ENCODE measurements around the gene ADAT3. TPM values are rescaled to one million over a fixed set of nuclear protein-coding genes. Genes with fewer than 3 reads are reported as not detected.
A peak's percentile ranks its signal among the peaks of the same experiment; 100 is the strongest.
"Not testable (repeated sequence)": the region's sequence is repeated elsewhere in the genome, so short reads cannot be mapped to it uniquely, and the experiment has no call there.

The ADAT3 gene
- polyA plus RNA-seq, 1 donor from 2014 or later = 7.4 TPM

- Mint-ChIP-seq H3K4me1 (peaks cover 20 to 24% (median 22%) of the 10 kb centered on the region in 3 donors), H3K27ac (peak overlapping the region; percentile 90 to 98 (median 97)), H3K27me3 (no peaks in the 10 kb centered on the region), H3K9me3 (no peaks in the 10 kb centered on the region), H3K4me3 (peak overlapping the region; percentile 96 to 99 (median 98)), H3K36me3 (no peaks in the 10 kb centered on the region)
These were observed 20.4 kb upstream of the ADAT3 start for GRCh38 chr19:1884719-1885334.

- Mint-ChIP-seq H3K4me3 (peak within 1 kb of the TSS; percentile 96 to 99 (median 98)), H3K4me1 (peaks cover 20 to 26% (median 22%) of the 10 kb centered on the region in 3 donors), H3K27ac (peak within 1 kb of the TSS; percentile 90 to 98 (median 97))
- H3K27me3 Mint-ChIP-seq, H3K36me3 Mint-ChIP-seq, H3K9me3 Mint-ChIP-seq: not testable (repeated sequence)
These were observed 19.6 kb upstream of the ADAT3 start, which contains the start of gene ABHD17A for GRCh38 chr19:1885398-1886119. Gene ABHD17A, minus strand, starts transcription at chr19:1885496. Its CDS starts 3,930 bp downstream, at chr19:1881566.

- Mint-ChIP-seq H3K4me3 (peak overlapping the region in 2 of 4 donors; percentile 45 to 68), H3K27ac (peak overlapping the region in 1 of 3 donors; percentile 39), H3K4me1 (peaks cover 20 to 26% (median 22%) of the 10 kb centered on the region in 3 donors)
- not testable (repeated sequence) for H3K36me3 Mint-ChIP-seq, H3K9me3 Mint-ChIP-seq, H3K27me3 Mint-ChIP-seq
These were observed 18.8 kb upstream of the ADAT3 start for GRCh38 chr19:1886360-1886759.

- no peak overlapping the region for H3K4me3 Mint-ChIP-seq
- peaks cover 12 to 14% (median 14%) of the 10 kb centered on the region in 3 donors for H3K4me1 Mint-ChIP-seq
- H3K36me3 Mint-ChIP-seq = no peaks in the 10 kb centered on the region
- no peak overlapping the region for H3K27ac Mint-ChIP-seq
- no peaks in the 10 kb centered on the region for H3K9me3 Mint-ChIP-seq
- no peaks in the 10 kb centered on the region for H3K27me3 Mint-ChIP-seq
These were observed 16.8 kb upstream of the ADAT3 start for GRCh38 chr19:1888385-1888784.

GRCh38 chr19:1889907-1890306 is 15.3 kb upstream of the ADAT3 start:
- no peaks in the 10 kb centered on the region for H3K36me3 Mint-ChIP-seq
- no peaks in the 10 kb centered on the region for H3K9me3 Mint-ChIP-seq
- H3K4me3 Mint-ChIP-seq = no peak overlapping the region
- H3K27me3 Mint-ChIP-seq = no peaks in the 10 kb centered on the region
- H3K4me1 Mint-ChIP-seq = peaks cover 0 to 10% (median 5%) of the 10 kb centered on the region in 3 donors
- H3K27ac Mint-ChIP-seq = peak overlapping the region in 1 of 3 donors; percentile 78

DNA sequence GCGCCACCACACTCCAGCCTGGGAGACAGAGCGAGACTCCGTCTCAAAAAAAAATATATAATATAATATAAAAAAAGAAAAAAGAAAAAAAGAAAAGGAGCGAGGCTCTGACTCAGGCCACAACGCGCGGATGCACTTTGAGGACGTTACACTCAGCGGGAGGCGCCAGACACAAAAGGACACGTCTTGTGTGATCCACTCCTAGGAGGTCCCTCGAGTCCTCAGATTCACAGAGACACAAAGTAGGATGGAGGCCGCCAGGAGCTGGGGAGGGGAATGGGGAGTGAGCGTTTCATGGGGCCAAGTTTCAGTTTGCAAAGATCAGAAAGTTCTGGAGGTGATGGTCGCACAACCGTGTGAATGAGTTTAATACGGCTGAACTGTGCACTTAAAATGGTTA is 11.4 kb upstream of the ADAT3 start:
- H3K27me3 Mint-ChIP-seq = no peaks in the 10 kb centered on the region
- H3K9me3 Mint-ChIP-seq = no peaks in the 10 kb centered on the region
- no peak overlapping the region for H3K27ac Mint-ChIP-seq
- H3K36me3 Mint-ChIP-seq = no peaks in the 10 kb centered on the region
- H3K4me3 Mint-ChIP-seq = no peak overlapping the region
- peaks cover 12 to 23% (median 17%) of the 10 kb centered on the region in 3 donors for H3K4me1 Mint-ChIP-seq

GRCh38 chr19:1896508-1896907 is 8.7 kb upstream of the ADAT3 start:
- Mint-ChIP-seq H3K36me3 (no peaks in the 10 kb centered on the region), H3K9me3 (no peaks in the 10 kb centered on the region), H3K27ac (peak overlapping the region; percentile 98 to 99 (median 99)), H3K4me1 (peaks cover 15 to 26% (median 15%) of the 10 kb centered on the region in 3 donors), H3K4me3 (peak overlapping the region; percentile 84 to 96 (median 92)), H3K27me3 (no peaks in the 10 kb centered on the region)

- peak overlapping the region in 1 of 4 donors; percentile 45 for H3K4me3 Mint-ChIP-seq
- peaks cover 26 to 36% (median 31%) of the 10 kb centered on the region in 3 donors for H3K4me1 Mint-ChIP-seq
- no peaks in the 10 kb centered on the region for H3K27me3 Mint-ChIP-seq
- no peaks in the 10 kb centered on the region for H3K36me3 Mint-ChIP-seq
- peak overlapping the region in 1 of 3 donors; percentile 98 for H3K27ac Mint-ChIP-seq
- H3K9me3 Mint-ChIP-seq = no peaks in the 10 kb centered on the region
These were observed 3.2 kb upstream of the ADAT3 start for GRCh38 chr19:1901940-1902404.

GRCh38 chr19:1902923-1903322 is 2.3 kb upstream of the ADAT3 start:
- Mint-ChIP-seq H3K4me3 (peak overlapping the region in 3 of 4 donors; percentile 84 to 91 (median 87)), H3K9me3 (no peaks in the 10 kb centered on the region), H3K4me1 (peaks cover 23 to 30% (median 23%) of the 10 kb centered on the region in 3 donors), H3K27ac (peak overlapping the region; percentile 95 to 98 (median 98)), H3K36me3 (no peaks in the 10 kb centered on the region), H3K27me3 (no peaks in the 10 kb centered on the region)

- Mint-ChIP-seq H3K4me1 (peaks cover 22 to 27% (median 26%) of the 10 kb centered on the region in 3 donors), H3K4me3 (peak overlapping the region; percentile 84 to 92 (median 90)), H3K36me3 (no peaks in the 10 kb centered on the region), H3K9me3 (no peaks in the 10 kb centered on the region), H3K27ac (peak overlapping the region; percentile 95 to 98 (median 98)), H3K27me3 (no peaks in the 10 kb centered on the region)
These were observed 414 bp upstream of the ADAT3 start for GRCh38 chr19:1904860-1905109.

DNA sequence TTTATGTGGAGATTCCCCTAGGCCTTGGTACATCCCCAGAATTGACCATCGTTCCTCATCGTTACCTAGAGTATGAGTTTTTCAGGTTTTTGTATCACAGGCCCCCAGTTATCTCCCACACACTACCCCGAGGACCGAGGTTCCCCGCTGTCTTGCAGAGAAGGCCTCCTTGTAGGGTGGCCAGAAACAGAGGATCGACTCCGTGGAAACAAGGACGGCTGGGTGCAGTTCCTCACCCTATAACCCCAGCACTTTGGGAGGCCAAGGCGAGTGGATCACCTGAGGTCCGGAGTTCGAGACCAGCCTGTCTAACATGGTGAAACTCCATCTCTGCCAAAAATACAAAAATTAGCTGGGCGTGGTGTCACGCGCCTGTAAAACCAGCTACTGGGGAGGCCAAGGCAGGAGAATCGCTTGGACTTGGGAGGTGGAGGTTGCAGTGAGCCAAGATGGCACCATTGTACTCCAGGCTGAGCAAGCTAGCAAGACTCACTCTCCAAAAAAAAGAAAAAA is 720 bp downstream of the ADAT3 start:
- Mint-ChIP-seq H3K4me1 (peaks cover 25 to 32% (median 30%) of the 10 kb centered on the region in 3 donors), H3K4me3 (peak overlapping the region; percentile 84 to 97 (median 94))

GRCh38 chr19:1906985-1907562 is 1.9 kb downstream of the ADAT3 start:
- no peaks in the 10 kb centered on the region for H3K27me3 Mint-ChIP-seq
- no peaks in the 10 kb centered on the region for H3K36me3 Mint-ChIP-seq
- peak overlapping the region in 1 of 3 donors; percentile 28 for H3K27ac Mint-ChIP-seq
- peak overlapping the region in 2 of 4 donors; percentile 23 to 78 for H3K4me3 Mint-ChIP-seq
- H3K4me1 Mint-ChIP-seq = peaks cover 25 to 32% (median 30%) of the 10 kb centered on the region in 3 donors
- no peaks in the 10 kb centered on the region for H3K9me3 Mint-ChIP-seq

More for the DNA sequence above, 720 bp downstream of the ADAT3 start:
- Mint-ChIP-seq H3K9me3 (no peaks in the 10 kb centered on the region), H3K27me3 (no peaks in the 10 kb centered on the region), H3K36me3 (no peaks in the 10 kb centered on the region), H3K27ac (peak overlapping the region; percentile 95 to 98 (median 97))

DNA sequence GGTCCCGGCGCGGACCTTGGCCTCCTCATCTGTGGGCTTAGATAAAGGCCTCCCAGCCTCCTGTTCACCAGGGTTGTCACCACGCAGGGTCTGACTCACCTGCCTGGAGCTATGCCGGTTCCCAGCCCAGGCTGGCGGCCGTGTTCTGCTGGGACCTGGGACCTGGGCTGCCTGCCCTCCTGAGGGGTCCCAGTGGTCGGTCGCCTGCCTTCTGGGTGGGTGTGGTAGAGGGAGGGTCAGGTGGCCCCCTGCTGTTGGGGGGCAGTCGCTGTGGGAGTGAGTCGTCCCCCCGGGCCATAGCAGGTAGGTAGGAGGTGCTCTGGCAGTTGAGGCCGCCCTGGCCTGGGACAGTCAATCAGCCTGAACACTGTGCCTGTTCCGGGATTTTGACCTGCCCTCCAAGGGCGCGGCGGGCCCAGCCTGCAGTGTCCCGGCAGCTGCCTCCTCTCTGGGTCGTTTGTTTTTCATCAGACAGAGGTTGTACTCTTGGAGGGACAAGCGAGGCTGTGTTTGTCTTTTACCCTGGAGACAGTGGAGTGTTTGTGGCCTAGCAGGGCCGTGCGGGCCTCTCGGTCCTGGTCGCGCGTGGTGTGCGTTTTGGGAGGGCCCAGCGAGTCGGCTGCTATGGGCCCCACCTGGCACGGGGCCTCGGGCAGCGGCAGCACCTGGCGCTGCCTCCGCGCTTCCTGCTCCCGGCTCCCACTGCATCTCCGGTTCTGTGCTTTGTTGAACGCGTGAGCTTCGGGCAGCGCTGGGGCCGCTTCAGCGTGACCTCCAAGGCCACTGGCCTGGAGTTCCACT is 2.6 kb downstream of the ADAT3 start:
- Mint-ChIP-seq H3K4me3 (no peak overlapping the region), H3K27ac (peak overlapping the region in 1 of 3 donors; percentile 28), H3K4me1 (peaks cover 24 to 32% (median 29%) of the 10 kb centered on the region in 3 donors), H3K36me3 (no peaks in the 10 kb centered on the region), H3K9me3 (no peaks in the 10 kb centered on the region), H3K27me3 (no peaks in the 10 kb centered on the region)

DNA sequence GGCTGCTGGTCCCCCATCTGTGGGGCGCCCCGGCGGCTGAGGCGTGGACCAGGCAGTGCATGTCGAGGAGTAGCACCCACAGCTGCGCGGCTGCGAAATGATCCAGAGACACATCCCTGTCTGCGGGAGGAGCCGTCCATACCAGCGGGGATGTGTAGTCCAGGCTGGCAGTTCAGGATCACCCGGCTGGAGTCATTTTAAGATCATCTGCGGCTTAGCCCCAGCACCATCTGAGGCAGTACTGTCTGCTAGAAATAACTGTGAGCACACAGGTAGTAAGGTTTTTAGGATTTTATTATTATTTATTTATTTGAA is 3.1 kb downstream of the ADAT3 start:
- H3K36me3 Mint-ChIP-seq = no peaks in the 10 kb centered on the region

More for the DNA sequence above, 3.1 kb downstream of the ADAT3 start:
- H3K27me3 Mint-ChIP-seq = no peaks in the 10 kb centered on the region
- peaks cover 21 to 27% (median 24%) of the 10 kb centered on the region in 3 donors for H3K4me1 Mint-ChIP-seq
- peak overlapping the region in 1 of 4 donors; percentile 86 for H3K4me3 Mint-ChIP-seq
- H3K9me3 Mint-ChIP-seq = no peaks in the 10 kb centered on the region
- H3K27ac Mint-ChIP-seq = no peak overlapping the region
